Activated CD8-positive, alpha-beta memory T cell treated with anti-CD3 and anti-CD28 coated beads for 4 hours (primary cell): Measurements from ENCODE around the gene FAM241B.

Experiments
- DNase-seq, 2 donors: peaks; one replicate each; pipeline ENCODE4 v3.0.0-alpha.2; 2020; ENCODE audit warnings: low read depth in 2 of 2

The FAM241B gene

GRCh38 chr10:69666756-69667155, 36.7 kb downstream of the FAM241B start:
- DNase-seq, result no peak

GRCh38 chr10:69668721-69669120, 38.7 kb downstream of the FAM241B start:
- no peak for DNase-seq

- DNase-seq, result no peak
These were observed 39.4 kb downstream of the FAM241B start for GRCh38 chr10:69669409-69669808.

GRCh38 chr10:69673521-69673920, 43.5 kb downstream of the FAM241B start:
- DNase-seq, result no peak

- DNase-seq, result no peak
These were observed 44.7 kb downstream of the FAM241B start for GRCh38 chr10:69674786-69675185.

- no peak for DNase-seq
These were observed 46.3 kb downstream of the FAM241B start for GRCh38 chr10:69676301-69676700.

GRCh38 chr10:69677985-69678654, 48.1 kb downstream of the FAM241B start:
- no peak for DNase-seq

- DNase-seq, result no peak
These were observed 49.7 kb downstream of the FAM241B start for GRCh38 chr10:69679736-69680135.

GRCh38 chr10:69680610-69681009, 50.6 kb downstream of the FAM241B start:
- DNase-seq, result no peak

- no peak for DNase-seq
These were observed 51.4 kb downstream of the FAM241B start for GRCh38 chr10:69681436-69681835.

GRCh38 chr10:69682955-69683474, 53.0 kb downstream of the FAM241B start:
- no peak for DNase-seq
